ENCODE measurements around the gene ZNF662.

DNA sequence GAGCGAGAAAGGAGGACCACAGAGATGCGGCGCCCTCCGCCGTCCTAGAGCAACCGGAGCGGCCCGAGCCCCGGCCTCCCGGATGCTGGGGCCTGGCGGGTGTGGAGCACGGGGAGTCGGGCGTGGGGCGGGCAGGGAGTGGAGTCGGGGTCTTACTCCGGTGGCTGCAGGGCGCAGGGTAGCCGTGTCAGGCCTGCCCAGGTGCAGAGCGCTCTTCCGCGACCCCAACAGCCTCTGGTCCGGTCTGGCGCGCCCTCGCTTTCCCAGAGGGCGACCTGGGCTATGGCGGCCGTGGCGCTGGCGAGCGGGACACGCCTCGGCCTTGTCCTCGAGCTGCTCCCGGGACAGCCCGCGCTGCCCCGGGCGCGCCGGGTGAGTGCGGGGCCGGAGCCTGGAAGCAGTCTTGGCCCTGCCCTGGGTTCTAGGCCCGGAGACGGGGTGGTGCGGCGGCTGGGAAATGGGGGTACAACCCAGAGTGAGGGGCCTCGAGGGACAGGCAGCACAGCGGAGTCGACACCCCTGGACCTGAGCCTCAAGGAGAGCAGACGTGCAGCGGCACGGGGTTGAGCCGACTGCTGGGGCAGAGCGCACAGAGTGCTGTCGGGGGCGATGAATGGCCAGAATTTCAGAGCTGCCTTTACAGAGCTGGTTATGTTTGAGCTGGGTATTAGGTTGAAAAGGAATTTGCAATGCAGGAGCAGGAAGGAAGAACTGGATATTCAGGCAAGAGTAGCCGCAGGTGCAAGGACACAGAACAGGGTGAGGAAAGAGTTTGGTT is at the start of gene ZNF662:
- no peak for TF ChIP-seq EZH2 (IDR thresholded peaks at IDR 0.05)
- TF ChIP-seq CTCF (IDR thresholded peaks at IDR 0.05), result no peak
- no peak for TF ChIP-seq EZH2phosphoT487 (IDR thresholded peaks at IDR 0.05)
